ENCODE data around the gene IGSF6. TPM values are rescaled to one million over a fixed set of nuclear protein-coding genes. Genes with fewer than 3 reads are reported as not detected.

IGSF6 gene
- total and polyA plus RNA-seq, 2 of the 4 experiments (the other 2 are of a cell fraction), result not detected

GRCh38 chr16:21593530-21594289, 58.7 kb downstream of the IGSF6 start:
- Histone ChIP-seq H4K5ac (ENCODE audit: low read depth, low read length) (no peak overlapping the region), H3K56ac (ENCODE audit: extremely low read depth, insufficient read depth, low read length) (no peak overlapping the region), H2BK20ac (ENCODE audit: low read depth, low read length) (no peak overlapping the region), H4K20me1 (ENCODE audit: insufficient read depth, low read length) (no peaks in the 10 kb centered on the region), H3K36me3 (ENCODE audit: control insufficient read depth, insufficient read depth, low read length) (no peaks in the 10 kb centered on the region), H3K9me3 (ENCODE audit: control insufficient read depth, insufficient read depth, low read length) (no peaks in the 10 kb centered on the region), H3K4me3 (ENCODE audit: insufficient read depth, low read depth, low read length) (no peak overlapping the region), H4K8ac (ENCODE audit: low read depth in 2 of 2, low read length in 2 of 2) (no peak overlapping the region), H3K9ac (ENCODE audit: low read depth, low read length) (no peak overlapping the region), H2AK5ac (ENCODE audit: low read depth, low read length) (no peak overlapping the region), H3K9me1 (ENCODE audit: insufficient read depth, low read length) (0 out of 2 replicates have a peak, but pooled peaks cover 3% of the 10 kb centered on the region), H3K4me2 (ENCODE audit: low read depth, low read length) (no peak overlapping the region), H3K14ac (replicated peaks; ENCODE audit: low read depth, low read length) (no peak overlapping the region), H3K23ac (ENCODE audit: low read depth, low read length) (no peak overlapping the region), H3K4me1 (ENCODE audit: control insufficient read depth, insufficient read depth, low read length) (no peaks in the 10 kb centered on the region; the same call in 1 of the 2 replicates), H4K91ac (ENCODE audit: insufficient read depth, low read depth, low read length) (no peak overlapping the region), H3K4ac (ENCODE audit: low read depth, low read length) (no peak overlapping the region), H3K27ac (ENCODE audit: insufficient read depth, low read length) (no peak overlapping the region), H2BK120ac (ENCODE audit: low read depth, low read length) (no peak overlapping the region), H2AFZ (replicated peaks; ENCODE audit: low read length, poor library complexity) (peak overlapping the region; percentile 2), H2AK9ac (replicated peaks; ENCODE audit: low read depth, low read length, poor library complexity) (no peak overlapping the region), H2BK15ac (ENCODE audit: low read depth, low read length) (no peak overlapping the region), H3K27me3 (ENCODE audit: control insufficient read depth, insufficient read depth, low read length) (no peaks in the 10 kb centered on the region), H3K18ac (ENCODE audit: low read depth, low read length) (no peak overlapping the region), H2BK5ac (ENCODE audit: low read depth, low read length, poor library complexity, severe bottlenecking) (no peak overlapping the region), H3K79me1 (ENCODE audit: low read depth in 1 of 2, low read length in 2 of 2) (0 out of 4 replicates have a peak, but pooled peaks cover 0 to 1% of the 10 kb centered on the region in 2 experiments)
- in situ Hi-C loops (cut with MboI; ENCODE audit: low sequenced_read_pairs), result loop anchor here (10.0 kb wide), 1 partner anchor 61 kb away; the partner anchor contains the start of gene IGSF6
- no TSS peak for BruUV-seq (replicated peaks)
- peak; percentile 78 for TF ChIP-seq MAFK (IDR thresholded peaks at IDR 0.05; ENCODE audit: low read depth, low read length)
- TF ChIP-seq CEBPB (IDR thresholded peaks at IDR 0.05; ENCODE audit: low read depth, low read length), result no peak
- TF ChIP-seq RAD21 (IDR thresholded peaks at IDR 0.05; ENCODE audit: low read length), result no peak
- TF ChIP-seq MAZ (IDR thresholded peaks at IDR 0.05; ENCODE audit: borderline replicate concordance, low read depth, low read length), result no peak
- dilution Hi-C loops (cut with HindIII; ENCODE audit: low sequenced_read_pairs, unreplicated experiment), result no loop called here
- CTCF ChIA-PET, result no interaction called here
- intact Hi-C loops (cut with micrococcal nuclease), result no loop called here
- POLR2A ChIA-PET (ENCODE audit: unreplicated experiment), result no interaction called here
- ATAC-seq (ENCODE audit: low read depth) (no peak), DNase-seq (no peak)
- WGBS, 2 experiments (ENCODE audit: extremely low coverage in 2 of 2, insufficient read length in 1 of 2), result no CpG with 5 or more reads among the region's 7 CpGs

Measured in IMR-90 (cell line).